Heart left ventricle (tissue), 13 donors: ENCODE measurements around the gene RXRA.

Source experiments
- CTCF ChIP-seq, 12 donors: fragments of 200-600 bp; sonication (generic) in 4 of 12; IDR thresholded peaks; one replicate each; pipeline versions ENCODE4 v1.5.0 to v1.8.0; 2018 to 2022; ENCODE audit warnings: antibody characterized with exemption in 12 of 12, mild to moderate bottlenecking in 5 of 12
- POLR2A ChIP-seq, 2 donors: fragments of 450-650 bp; IDR thresholded peaks; one replicate each; pipeline ENCODE4 v1.6.1; 2017; ENCODE audit warnings: antibody characterized with exemption in 2 of 2, mild to moderate bottlenecking in 2 of 2, moderate library complexity in 2 of 2
- donor health status: ischemic (EF 13 %, LVEDD 7.1; RV severe dilation, severe dysfunction).
- donor health status: DM: no; HTN: yes; CAD: no.
- donor health status: DM: no; HTN: no; CAD: no.
- donor health status: ischemic (EF 25% LVEDD 6.9; RV normal size, moderate dysfunction).
- donor health status: ischemic (EF 25% LVEDD 5.7; RV mildly dilated, moderate dysfunction).
- donor health status: ischemic (EF 35%, LVEDD 5.7; RV mildly dilated, moderate dysfunction).
- donor health status: nonischemic (EF 11% LVEDD 7.7; RV severe dilation, severe dysfunction).
- donor health status: DM: yes; HTN: yes; CAD: no.
- donor health status: PGD.
- donor health status: ischemic (EF 29% LVEDD 5.4; RV normal size, mild dysfunction).
- donor health status: nonischemic (EF 23%, LVEDD 6.1; RV moderate dilation, normal function).

GRCh38 chr9:134303601-134304000, 22.7 kb upstream of the RXRA start:
- TF ChIP-seq CTCF (IDR thresholded peaks at IDR 0.05) (no peak), POLR2A (IDR thresholded peaks at IDR 0.05) (no peak)
